Neuronal stem cell (in vitro differentiated cells): Measurements from ENCODE around the gene KLF11. TPM values are rescaled to one million over a fixed set of nuclear protein-coding genes. Genes with fewer than 3 reads are reported as not detected.
A peak's percentile ranks its signal among the peaks of the same experiment; 100 is the strongest.

Source experiments
- DNase-seq: peaks from one replicate; pipeline ENCODE4 v3.0.0-alpha.2; 2013; ENCODE audit warnings: low spot score
- H2AFZ ChIP-seq: one replicate; pipeline ENCODE4 v1.6.1; 2013; ENCODE audit warnings: mild to moderate bottlenecking, low read length, inconsistent platforms
- H2AK5ac ChIP-seq: 2 replicates; pipeline ENCODE4 v1.6.1; 2013; ENCODE audit warnings: low read depth, mild to moderate bottlenecking, inconsistent platforms, low read length, moderate library complexity, mixed read lengths
- H2BK120ac ChIP-seq: 2 replicates; pipeline ENCODE4 v1.6.1; 2013; ENCODE audit warnings: low read depth, mild to moderate bottlenecking, inconsistent platforms, low read length, moderate library complexity, mixed read lengths
- H2BK12ac ChIP-seq: one replicate; pipeline ENCODE4 v1.6.1; 2013; ENCODE audit warnings: low read length, inconsistent platforms
- H2BK15ac ChIP-seq: 2 replicates; pipeline ENCODE4 v1.6.1; 2013; ENCODE audit warnings: mild to moderate bottlenecking, low read length, inconsistent platforms, mixed read lengths
- H2BK5ac ChIP-seq: one replicate; pipeline ENCODE4 v1.6.1; 2013; ENCODE audit warnings: inconsistent platforms, mild to moderate bottlenecking, low read length, moderate library complexity
- H3K14ac ChIP-seq: one replicate; pipeline ENCODE4 v1.6.1; 2013; ENCODE audit warnings: low read length, inconsistent platforms
- H3K18ac ChIP-seq: 2 replicates; pipeline ENCODE4 v1.6.1; 2013; ENCODE audit warnings: low read length, inconsistent platforms
- H3K23ac ChIP-seq: 2 replicates; pipeline ENCODE4 v1.6.1; 2013; ENCODE audit warnings: low read depth, mild to moderate bottlenecking, mixed read lengths, low read length, inconsistent platforms; ENCODE audit not compliant: poor library complexity
- H3K27ac ChIP-seq: replicated peaks from 3 replicates; pipeline ENCODE4 v1.5.1; 2013; ENCODE audit warnings: low read length, inconsistent platforms
- H3K27me3 ChIP-seq, 3 experiments: 2 replicates each; pipeline ENCODE4 v1.6.1; 2013; ENCODE audit warnings: low read length in 3 of 3, mild to moderate bottlenecking in 2 of 3, inconsistent platforms in 1 of 3, low read depth in 1 of 3, mixed read lengths in 1 of 3, moderate library complexity in 1 of 3; ENCODE audit not compliant: control insufficient read depth in 3 of 3, insufficient read depth in 3 of 3
- H3K36me3 ChIP-seq, 2 donors: replicated peaks in 1 of 2; 2 replicates each; pipeline ENCODE4 v1.6.1; 2013; ENCODE audit warnings: low read length in 2 of 2; ENCODE audit not compliant: control insufficient read depth in 2 of 2, insufficient read depth in 2 of 2
- H3K4ac ChIP-seq: 2 replicates; pipeline ENCODE4 v1.6.1; 2013; ENCODE audit warnings: inconsistent platforms, mild to moderate bottlenecking, low read length, moderate library complexity
- H3K4me1 ChIP-seq, 2 donors: 1 replicate in 1 of 2; 2 replicates in 1 of 2; pipeline ENCODE4 v1.6.1; 2013; ENCODE audit warnings: low read length in 2 of 2, low read depth in 1 of 2; ENCODE audit not compliant: control insufficient read depth in 2 of 2, insufficient read depth in 1 of 2
- H3K4me2 ChIP-seq: one replicate; pipeline ENCODE4 v1.6.1; 2013; ENCODE audit warnings: mild to moderate bottlenecking, low read length, inconsistent platforms; ENCODE audit not compliant: insufficient read depth, poor library complexity, severe bottlenecking
- H3K4me3 ChIP-seq, 2 donors: 2 replicates each; pipeline ENCODE4 v1.5.1; 2013; ENCODE audit warnings: low read length in 2 of 2, mild to moderate bottlenecking in 2 of 2, inconsistent platforms in 1 of 2, moderate library complexity in 1 of 2
- H3K79me1 ChIP-seq: one replicate; pipeline ENCODE4 v1.6.1; 2013; ENCODE audit warnings: low read depth, mild to moderate bottlenecking, inconsistent platforms, low read length, moderate library complexity
- H3K9ac ChIP-seq: one replicate; pipeline ENCODE4 v1.6.1; 2013; ENCODE audit warnings: mild to moderate bottlenecking, low read depth, low read length, inconsistent platforms; ENCODE audit not compliant: poor library complexity
- H3K9me3 ChIP-seq, 2 donors: replicated peaks in 1 of 2; 2 replicates each; pipeline versions ENCODE3 to v1.6.1; 2013; ENCODE audit warnings: low read length in 2 of 2, mild to moderate bottlenecking in 2 of 2, inconsistent platforms in 1 of 2, low read depth in 1 of 2, mixed read lengths in 1 of 2, moderate library complexity in 1 of 2; ENCODE audit not compliant: control insufficient read depth in 2 of 2, insufficient read depth in 1 of 2
- H4K8ac ChIP-seq: one replicate; pipeline ENCODE4 v1.6.1; 2013; ENCODE audit warnings: low read depth, mild to moderate bottlenecking, inconsistent platforms, low read length, moderate library complexity
- H4K91ac ChIP-seq: one replicate; pipeline ENCODE4 v1.6.1; 2013; ENCODE audit warnings: low read length, low read depth, mild to moderate bottlenecking, inconsistent platforms; ENCODE audit not compliant: poor library complexity
- WGBS, 2 donors: extraction: QIAGEN DNeasy Blood & Tissue Kit; methylation state at CpG; one replicate each; pipeline ENCODE4 v1.1.7; 2013; ENCODE audit warnings: missing lambda C conversion rate in 2 of 2, mixed read lengths in 1 of 2; ENCODE audit not compliant: insufficient read length in 2 of 2, insufficient replicate concordance in 1 of 2; ENCODE audit errors: extremely low coverage in 2 of 2; 5-methylcytosine and 5-hydroxymethylcytosine counted together
- small RNA-seq: library from polyadenylated mRNA; stranded (forward); fragments of <200 nt; extraction: miRNeasy Mini kit (QIAGEN cat#:217004); gene quantifications from one replicate; pipeline ENCODE3, GENCODE V24; 2013; ENCODE audit not compliant: insufficient read depth

The KLF11 gene

GRCh38 chr2:10101491-10101890 lies 58.1 kb downstream of the KLF11 start:
- no peak overlapping the region for H2BK5ac ChIP-seq
- DNase-seq: no peak
- H3K14ac ChIP-seq: no peak overlapping the region
- no peaks in the 10 kb centered on the region for H3K36me3 ChIP-seq
- H3K4me1 ChIP-seq: peaks cover 5 to 9% of the 10 kb centered on the region in 2 donors
- no peak overlapping the region for H3K4me3 ChIP-seq
- H2BK12ac ChIP-seq: no peak overlapping the region
- no peaks in the 10 kb centered on the region for H3K9me3 ChIP-seq
- no peak overlapping the region for H3K27ac ChIP-seq
- H3K18ac ChIP-seq: no peak overlapping the region
- H4K8ac ChIP-seq: no peak overlapping the region
- peak overlapping the region; percentile 70 for H2AFZ ChIP-seq
- no CpG with 5 or more reads among the region's 7 CpGs for WGBS, 2 donors
- no peak overlapping the region for H2AK5ac ChIP-seq
- H3K23ac ChIP-seq: no peak overlapping the region
- H3K9ac ChIP-seq: no peak overlapping the region
- no peak overlapping the region for H2BK15ac ChIP-seq
- no peak overlapping the region for H2BK120ac ChIP-seq
- no peaks in the 10 kb centered on the region for H3K27me3 ChIP-seq
- H3K79me1 ChIP-seq: no peaks in the 10 kb centered on the region
- no peak overlapping the region for H3K4me2 ChIP-seq
- H4K91ac ChIP-seq: no peak overlapping the region
- no peak overlapping the region for H3K4ac ChIP-seq

GRCh38 chr2:10103179-10103578 lies 59.8 kb downstream of the KLF11 start:
- Histone ChIP-seq H3K23ac (no peak overlapping the region), H4K91ac (no peak overlapping the region), H3K4me2 (no peak overlapping the region), H2BK5ac (no peak overlapping the region), H2AK5ac (no peak overlapping the region), H3K18ac (no peak overlapping the region), H2BK120ac (no peak overlapping the region), H3K36me3 (no peaks in the 10 kb centered on the region), H3K14ac (no peak overlapping the region), H2BK12ac (no peak overlapping the region), H4K8ac (no peak overlapping the region), H3K9ac (no peak overlapping the region), H3K79me1 (no peaks in the 10 kb centered on the region), H3K27me3 (no peaks in the 10 kb centered on the region), H3K27ac (no peak overlapping the region), H3K4me1 (peaks cover 0 to 6% of the 10 kb centered on the region in 2 donors), H2BK15ac (no peak overlapping the region), H3K9me3 (no peaks in the 10 kb centered on the region), H2AFZ (no peak overlapping the region), H3K4ac (no peak overlapping the region), H3K4me3 (no peak overlapping the region)
- DNase-seq: no peak
- no CpG with 5 or more reads among the region's 6 CpGs for WGBS, 2 donors

Small RNA genes within 50 kb of the gene (small RNA-seq; reads per million reads assigned to genes)
- not detected for gene RF00568
